ENCODE results near the gene SYNE1.

The SYNE1 gene

DNA sequence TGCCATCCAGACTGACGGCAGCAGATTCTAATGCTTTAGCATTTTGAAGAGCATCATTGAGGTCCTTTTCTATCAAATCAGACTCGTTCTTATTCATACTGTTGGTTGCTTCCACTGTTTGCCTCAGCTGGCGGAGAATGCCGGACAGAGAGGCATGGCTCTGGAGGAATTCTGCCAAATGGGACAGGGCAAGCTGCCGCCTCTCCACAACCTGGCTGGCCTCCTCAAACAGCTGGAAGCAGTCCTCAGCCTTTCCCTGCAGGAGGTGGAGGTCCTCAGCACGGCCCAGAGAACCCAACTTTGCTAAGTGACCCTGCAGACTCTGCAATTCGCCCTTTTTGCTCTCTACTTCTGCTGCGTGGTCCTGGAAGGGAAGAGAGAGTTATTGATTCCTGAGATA is 220.5 kb downstream of the SYNE1 start:
- no peak overlapping the region for H3K27ac ChIP-seq
- TF ChIP-seq ZFX (IDR thresholded peaks at IDR 0.05): no peak
- TF ChIP-seq, protein P1, sequence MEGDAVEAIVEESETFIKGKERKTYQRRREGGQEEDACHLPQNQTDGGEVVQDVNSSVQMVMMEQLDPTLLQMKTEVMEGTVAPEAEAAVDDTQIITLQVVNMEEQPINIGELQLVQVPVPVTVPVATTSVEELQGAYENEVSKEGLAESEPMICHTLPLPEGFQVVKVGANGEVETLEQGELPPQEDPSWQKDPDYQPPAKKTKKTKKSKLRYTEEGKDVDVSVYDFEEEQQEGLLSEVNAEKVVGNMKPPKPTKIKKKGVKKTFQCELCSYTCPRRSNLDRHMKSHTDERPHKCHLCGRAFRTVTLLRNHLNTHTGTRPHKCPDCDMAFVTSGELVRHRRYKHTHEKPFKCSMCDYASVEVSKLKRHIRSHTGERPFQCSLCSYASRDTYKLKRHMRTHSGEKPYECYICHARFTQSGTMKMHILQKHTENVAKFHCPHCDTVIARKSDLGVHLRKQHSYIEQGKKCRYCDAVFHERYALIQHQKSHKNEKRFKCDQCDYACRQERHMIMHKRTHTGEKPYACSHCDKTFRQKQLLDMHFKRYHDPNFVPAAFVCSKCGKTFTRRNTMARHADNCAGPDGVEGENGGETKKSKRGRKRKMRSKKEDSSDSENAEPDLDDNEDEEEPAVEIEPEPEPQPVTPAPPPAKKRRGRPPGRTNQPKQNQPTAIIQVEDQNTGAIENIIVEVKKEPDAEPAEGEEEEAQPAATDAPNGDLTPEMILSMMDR (conservative IDR thresholded peaks at IDR 0.05): no peak

DNA sequence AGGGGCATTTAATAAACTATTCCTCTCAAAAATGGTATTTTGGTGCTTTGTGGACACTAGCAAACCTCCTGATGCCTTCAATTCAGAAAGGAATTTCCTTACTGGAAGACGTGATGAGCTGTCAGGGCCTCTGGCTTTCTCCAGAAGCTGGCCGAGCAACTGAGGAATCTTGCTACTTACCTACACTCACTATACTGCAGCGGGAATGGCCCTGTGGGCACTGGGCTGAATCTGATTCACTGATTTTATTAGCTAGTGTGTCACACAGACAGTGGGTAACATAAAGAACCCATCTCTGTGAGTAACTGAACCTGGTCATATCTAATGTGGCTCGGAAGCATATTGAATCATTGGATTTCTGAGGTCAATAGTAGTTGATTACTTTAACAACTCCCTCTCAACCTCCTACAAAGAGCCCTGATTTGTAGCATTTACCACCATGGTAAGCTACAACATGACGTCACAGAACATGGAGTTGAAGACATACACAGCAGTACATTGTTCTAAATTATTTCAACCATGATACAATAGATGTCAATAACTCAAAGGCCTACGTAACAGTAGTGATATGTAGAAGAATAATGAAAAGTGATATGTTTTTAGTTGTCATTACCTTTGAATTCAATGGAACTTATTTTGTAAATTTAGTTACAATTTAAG is 232.1 kb downstream of the SYNE1 start:
- H3K27ac ChIP-seq: no peak overlapping the region
- TF ChIP-seq, protein P1 (conservative IDR thresholded peaks at IDR 0.05): no peak
- no peak for TF ChIP-seq ZFX (IDR thresholded peaks at IDR 0.05)

DNA sequence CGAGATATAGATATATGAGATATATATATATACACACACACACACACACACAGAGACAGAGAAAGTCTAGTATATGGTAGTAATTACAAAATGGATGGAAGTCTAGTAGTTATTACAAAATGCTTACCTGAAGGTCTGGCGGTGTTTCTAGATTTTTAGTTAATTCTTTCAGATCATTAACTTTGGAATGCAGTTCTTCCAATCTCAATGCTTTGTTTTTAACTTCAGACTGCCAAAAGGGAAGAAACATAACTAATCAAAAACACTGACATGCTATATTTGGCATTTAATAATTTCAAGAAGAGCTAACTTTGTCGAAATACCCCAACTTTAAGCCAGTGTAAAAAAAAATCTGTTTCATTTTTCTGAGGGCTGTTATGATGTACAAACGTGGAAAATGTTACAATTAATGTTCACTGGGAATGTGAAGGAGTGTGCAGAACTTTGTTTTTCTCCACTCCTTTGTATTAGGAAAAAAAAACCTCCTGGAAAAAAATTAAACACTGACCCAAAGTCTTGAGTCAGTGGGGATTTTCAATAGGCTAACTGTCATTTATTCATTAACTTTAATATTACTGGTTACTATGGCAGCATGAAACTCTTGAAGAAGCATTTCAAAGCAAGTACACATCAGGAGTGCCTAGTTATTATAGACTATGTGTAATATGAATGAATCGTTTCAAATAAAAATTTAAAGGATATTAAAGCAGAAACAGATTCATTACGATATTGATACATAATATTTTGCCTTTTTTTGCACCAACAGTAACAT is 232.9 kb downstream of the SYNE1 start:
- TF ChIP-seq ZFX (IDR thresholded peaks at IDR 0.05): no peak
- TF ChIP-seq, protein P1 (conservative IDR thresholded peaks at IDR 0.05): no peak
- H3K27ac ChIP-seq: no peak overlapping the region

DNA sequence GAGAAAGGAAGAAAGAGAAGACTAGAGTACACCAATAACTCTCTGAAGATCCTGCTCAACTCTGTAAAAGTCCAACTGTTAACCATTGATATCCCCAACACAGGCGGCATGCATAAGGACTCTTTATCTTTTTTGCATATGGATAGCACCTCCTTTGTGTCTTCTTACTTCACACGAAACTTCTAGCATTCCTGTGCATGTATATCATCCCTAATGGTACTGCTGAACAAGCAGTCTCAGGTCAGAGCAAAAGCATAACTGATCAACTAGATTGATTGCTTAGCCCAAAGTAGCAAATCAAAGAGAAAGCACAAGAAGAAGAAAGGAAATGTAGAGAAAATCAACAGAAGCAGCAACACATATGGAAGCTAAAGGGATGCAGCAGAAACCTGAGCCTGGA is 234.4 kb downstream of the SYNE1 start:
- no peak overlapping the region for H3K27ac ChIP-seq

DNA sequence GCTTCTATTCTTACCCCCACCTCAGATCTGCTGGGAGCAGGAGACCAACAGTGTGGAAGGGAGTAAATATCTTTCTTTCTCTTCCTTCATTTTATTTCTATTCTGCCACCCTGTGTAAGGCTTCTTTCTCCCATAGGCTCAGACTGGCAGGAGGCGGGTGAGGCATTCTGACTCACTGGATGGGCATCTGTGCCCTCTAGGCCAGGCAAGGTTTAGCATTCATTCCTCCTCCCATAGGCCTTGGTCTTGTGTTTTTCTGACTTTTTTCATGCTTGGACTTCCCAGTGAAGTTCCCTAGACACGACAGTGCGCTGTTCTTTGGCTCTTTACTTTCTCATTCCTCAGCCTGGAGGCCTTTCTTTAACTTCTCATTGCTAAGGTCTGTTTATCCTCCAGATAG is 235.2 kb downstream of the SYNE1 start:
- no peak for TF ChIP-seq ZFX (IDR thresholded peaks at IDR 0.05)
- TF ChIP-seq, protein P1 (conservative IDR thresholded peaks at IDR 0.05): no peak
- H3K27ac ChIP-seq: no peak overlapping the region

More for the DNA sequence above, 234.4 kb downstream of the SYNE1 start:
- TF ChIP-seq, protein P1 (conservative IDR thresholded peaks at IDR 0.05): no peak
- TF ChIP-seq ZFX (IDR thresholded peaks at IDR 0.05): no peak

DNA sequence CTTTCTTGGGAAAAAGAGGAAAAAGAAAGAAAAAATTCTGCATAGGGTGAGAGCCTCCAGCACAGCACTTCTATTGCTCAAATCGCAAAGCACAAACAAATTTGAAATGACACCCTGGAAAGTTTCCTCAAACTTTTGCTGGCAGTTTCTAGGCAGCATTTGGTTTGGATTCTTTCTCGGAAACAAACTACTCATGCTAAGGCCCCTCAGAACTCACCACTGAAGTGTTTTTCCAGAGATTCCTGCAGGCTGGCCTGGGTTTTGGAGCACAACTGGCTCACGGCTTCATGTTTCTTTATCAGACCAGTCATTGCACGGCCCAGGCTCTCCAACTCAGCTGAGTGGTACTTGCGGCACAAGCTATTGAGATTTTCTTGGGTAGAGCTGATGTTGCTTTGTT is 237.8 kb downstream of the SYNE1 start:
- no peak overlapping the region for H3K27ac ChIP-seq
- no peak for TF ChIP-seq ZFX (IDR thresholded peaks at IDR 0.05)
- TF ChIP-seq, protein P1 (conservative IDR thresholded peaks at IDR 0.05): no peak

DNA sequence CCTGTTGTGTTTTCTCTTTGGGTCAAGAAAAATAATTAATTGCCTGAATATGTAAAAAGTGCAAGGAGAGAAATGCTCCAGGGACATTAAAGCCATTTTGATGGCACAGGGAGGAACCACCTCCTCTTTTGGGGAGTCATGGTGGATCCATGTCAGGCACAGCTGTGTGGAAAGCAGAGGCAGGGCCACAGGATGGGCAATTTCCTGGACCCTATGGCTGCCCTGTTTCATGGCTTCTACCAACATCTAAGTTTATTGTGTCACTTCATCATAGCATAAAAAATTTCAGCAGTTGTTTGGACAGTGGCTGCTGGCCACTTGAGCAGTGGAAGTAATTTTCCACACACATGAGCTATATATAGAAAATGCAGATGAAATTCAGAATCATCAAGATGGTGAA is 238.2 kb downstream of the SYNE1 start:
- TF ChIP-seq, protein P1 (conservative IDR thresholded peaks at IDR 0.05): no peak
- TF ChIP-seq ZFX (IDR thresholded peaks at IDR 0.05): no peak
- no peak overlapping the region for H3K27ac ChIP-seq

All from C4-2B (cell line).